Fibroblast of villous mesenchyme (primary cell): ENCODE measurements around the gene MUSTN1. TPM values are rescaled to one million over a fixed set of nuclear protein-coding genes. Genes with fewer than 3 reads are reported as not detected.

Experiments
- DNase-seq: peaks from one replicate; pipeline ENCODE4 v3.0.0-alpha.2; 2010; ENCODE audit warnings: low read depth
- H3K4me3 ChIP-seq: 2 replicates; pipeline ENCODE4 v1.5.1; 2011; ENCODE audit warnings: low read depth, mild to moderate bottlenecking, low read length
- CTCF ChIP-seq: IDR thresholded peaks from 2 replicates; pipeline ENCODE4 v1.5.1; 2012; ENCODE audit warnings: low read depth, mild to moderate bottlenecking, low read length; ENCODE audit not compliant: insufficient read depth
- total RNA-seq: library from RNA; depleted of rRNA; stranded (reverse); fragments of >200 nt; gene quantifications from 2 replicates; pipeline ENCODE4 v1.2.3, GENCODE V29; 2012

Gene MUSTN1
- total RNA-seq, 1 donor: not detected

GRCh38 chr3:52793702-52794611 lies 40.9 kb downstream of the MUSTN1 start:
- H3K4me3 ChIP-seq: no peak overlapping the region
- DNase-seq: no peak
- no peak for TF ChIP-seq CTCF

GRCh38 chr3:52792961-52793695 lies 41.7 kb downstream of the MUSTN1 start:
- DNase-seq: peak; percentile 3
- no peak for TF ChIP-seq CTCF
- no peak overlapping the region for H3K4me3 ChIP-seq

- no peak overlapping the region for H3K4me3 ChIP-seq
- DNase-seq: no peak
- TF ChIP-seq CTCF: no peak
Measured at GRCh38 chr3:52792413-52792812, 42.4 kb downstream of the MUSTN1 start.

GRCh38 chr3:52791928-52792327 lies 42.9 kb downstream of the MUSTN1 start:
- DNase-seq: no peak
- H3K4me3 ChIP-seq: no peak overlapping the region
- TF ChIP-seq CTCF: no peak

- no peak overlapping the region for H3K4me3 ChIP-seq
- DNase-seq: no peak
- TF ChIP-seq CTCF: no peak
Measured at GRCh38 chr3:52791366-52791765, 43.5 kb downstream of the MUSTN1 start.

GRCh38 chr3:52790741-52791140 lies 44.1 kb downstream of the MUSTN1 start:
- no peak for TF ChIP-seq CTCF
- no peak for DNase-seq
- no peak overlapping the region for H3K4me3 ChIP-seq
